Osteoblast (primary cell): Measurements from ENCODE around the gene MMD. TPM values are rescaled to one million over a fixed set of nuclear protein-coding genes. Genes with fewer than 3 reads are reported as not detected.

Experiments
- DNase-seq: peaks from one replicate; pipeline ENCODE4 v3.0.0; 2011; ENCODE audit warnings: low spot score, mixed read lengths; ENCODE audit not compliant: insufficient read length; ENCODE audit errors: missing footprints
- H2AFZ ChIP-seq: 2 replicates; pipeline ENCODE4 v1.6.0; 2011; ENCODE audit warnings: mild to moderate bottlenecking, low read length
- H3K27ac ChIP-seq: 2 replicates; pipeline ENCODE4 v1.5.1; 2011; ENCODE audit warnings: mild to moderate bottlenecking, low read depth, low read length, moderate library complexity
- H3K27me3 ChIP-seq: 2 replicates; pipeline ENCODE4 v1.6.0; 2012; ENCODE audit warnings: mild to moderate bottlenecking, control low read depth, inconsistent platforms, low read length, moderate library complexity; ENCODE audit not compliant: insufficient read depth
- H3K36me3 ChIP-seq: 2 replicates; pipeline ENCODE4 v1.5.1; 2011; ENCODE audit warnings: mild to moderate bottlenecking, low read length, control low read depth, moderate library complexity; ENCODE audit not compliant: insufficient read depth
- H3K4me1 ChIP-seq: 2 replicates; pipeline ENCODE4 v1.5.1; 2011; ENCODE audit warnings: mild to moderate bottlenecking, low read length, control low read depth, moderate library complexity; ENCODE audit not compliant: insufficient read depth
- H3K4me2 ChIP-seq: 2 replicates; pipeline ENCODE4 v1.6.0; 2011; ENCODE audit warnings: mild to moderate bottlenecking, low read length; ENCODE audit not compliant: insufficient read depth
- H3K4me3 ChIP-seq: fragments of 200-600 bp; sonication (generic); 3 replicates; pipeline ENCODE4 v1.5.1; 2012; ENCODE audit warnings: mild to moderate bottlenecking, low read length, inconsistent platforms; ENCODE audit not compliant: insufficient read depth
- H3K79me2 ChIP-seq: 2 replicates; pipeline ENCODE4 v1.6.0; 2012; ENCODE audit warnings: mild to moderate bottlenecking, low read length, control low read depth, inconsistent platforms; ENCODE audit not compliant: insufficient read depth
- H3K9me3 ChIP-seq: 2 replicates; pipeline ENCODE4 v1.5.1; 2011; ENCODE audit warnings: low read depth, low read length, control low read depth
- H4K20me1 ChIP-seq: 2 replicates; pipeline ENCODE4 v1.6.0; 2012; ENCODE audit warnings: mild to moderate bottlenecking, low read length, control low read depth; ENCODE audit not compliant: insufficient read depth
- CTCF ChIP-seq: IDR thresholded peaks from 2 replicates; pipeline ENCODE4 v1.5.1; 2011; ENCODE audit warnings: mild to moderate bottlenecking, low read depth, low read length, moderate library complexity; ENCODE audit errors: extremely low read depth
- total RNA-seq: library from RNA; depleted of rRNA; stranded (reverse); fragments of >200 nt; gene quantifications from 2 replicates; pipeline ENCODE4 v1.2.3, GENCODE V29; 2012

MMD gene
- total RNA-seq, 1 donor = 6.5 TPM

- no peak for DNase-seq
- H3K27ac ChIP-seq = no peak overlapping the region
- no peak overlapping the region for H2AFZ ChIP-seq
- no peak for TF ChIP-seq CTCF
- no peaks in the 10 kb centered on the region for H4K20me1 ChIP-seq
- no peak overlapping the region for H3K4me2 ChIP-seq
- no peak overlapping the region for H3K4me3 ChIP-seq
- H3K9me3 ChIP-seq = no peaks in the 10 kb centered on the region
- no peaks in the 10 kb centered on the region for H3K36me3 ChIP-seq
- peaks cover 8% of the 10 kb centered on the region for H3K4me1 ChIP-seq
- no peaks in the 10 kb centered on the region for H3K79me2 ChIP-seq
- H3K27me3 ChIP-seq = no peaks in the 10 kb centered on the region
These were observed 18.8 kb upstream of the MMD start for GRCh38 chr17:55440391-55440790.

DNA sequence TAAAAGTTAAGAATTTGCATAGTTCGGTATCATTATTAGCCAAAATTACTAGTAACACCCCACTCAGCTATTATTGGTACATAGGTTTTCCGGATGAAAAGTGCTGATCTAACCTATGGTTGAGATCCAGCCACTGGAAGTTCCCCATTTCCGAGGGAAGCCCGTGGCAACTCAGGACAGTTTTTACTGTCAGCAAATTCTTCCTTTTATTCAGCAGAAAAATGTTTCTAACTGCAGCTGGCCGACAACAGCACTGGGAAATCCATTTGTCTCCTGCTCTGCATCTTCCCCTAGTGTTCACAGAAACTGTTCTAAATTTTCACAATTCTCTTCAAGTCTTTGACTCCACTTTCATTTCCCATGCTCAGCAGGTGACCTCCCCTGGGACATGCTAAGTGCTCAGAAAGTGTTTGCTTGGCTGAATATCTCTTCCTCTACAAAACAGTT is 15.5 kb upstream of the MMD start:
- H3K27ac ChIP-seq = no peak overlapping the region
- no peaks in the 10 kb centered on the region for H3K27me3 ChIP-seq
- peaks cover 29% of the 10 kb centered on the region for H3K4me1 ChIP-seq
- H4K20me1 ChIP-seq = no peaks in the 10 kb centered on the region
- no peak overlapping the region for H2AFZ ChIP-seq
- no peak overlapping the region for H3K4me3 ChIP-seq
- no peaks in the 10 kb centered on the region for H3K36me3 ChIP-seq
- no peak for TF ChIP-seq CTCF
- no peak for DNase-seq
- H3K79me2 ChIP-seq = no peaks in the 10 kb centered on the region
- no peaks in the 10 kb centered on the region for H3K9me3 ChIP-seq
- no peak overlapping the region for H3K4me2 ChIP-seq

DNA sequence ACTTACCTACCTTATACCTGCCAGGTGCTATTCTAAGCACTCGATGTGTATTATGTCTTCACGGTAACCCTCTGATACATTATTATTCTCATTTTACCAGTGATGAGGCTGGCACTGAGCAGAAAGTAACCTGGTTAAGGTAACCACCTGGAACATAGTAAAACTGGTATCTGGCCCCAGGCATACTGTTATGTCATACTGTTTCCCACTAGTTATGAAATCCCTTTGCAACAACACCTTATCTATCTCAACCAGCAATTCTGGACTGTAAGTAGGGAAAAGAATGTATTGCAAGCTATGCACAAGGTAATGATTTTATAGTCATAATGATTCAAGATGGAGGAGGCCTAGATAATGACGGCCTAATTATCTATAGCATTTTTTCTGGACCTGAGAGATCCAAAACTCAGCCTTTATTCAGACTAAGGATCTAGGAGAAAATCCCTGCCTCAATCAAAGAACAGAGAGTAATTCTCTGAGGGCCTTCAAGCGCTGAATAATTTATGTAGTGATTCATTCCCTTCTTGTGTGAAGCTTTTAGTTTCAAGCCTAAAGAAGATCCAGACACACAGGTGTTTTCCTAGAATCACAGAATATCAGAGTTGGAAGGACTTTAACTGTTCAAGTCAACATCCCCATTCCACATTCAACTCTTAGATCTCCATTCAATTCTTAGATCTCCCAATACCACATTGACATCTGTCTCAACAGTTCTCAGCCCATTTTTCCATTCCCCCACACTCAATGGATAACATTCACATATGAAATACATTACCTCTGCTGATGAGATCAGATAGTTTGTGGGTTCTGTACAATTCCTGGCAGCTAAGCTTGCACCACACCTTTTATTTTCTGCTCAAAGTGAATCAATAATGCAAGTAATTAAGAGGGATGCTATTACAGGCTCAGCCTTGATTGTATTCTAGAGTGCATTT is 14.9 kb upstream of the MMD start:
- Histone ChIP-seq H3K27ac (no peak overlapping the region), H3K4me1 (peaks cover 29% of the 10 kb centered on the region), H3K9me3 (no peaks in the 10 kb centered on the region), H3K79me2 (no peaks in the 10 kb centered on the region), H2AFZ (no peak overlapping the region), H3K36me3 (no peaks in the 10 kb centered on the region), H3K27me3 (no peaks in the 10 kb centered on the region), H3K4me3 (no peak overlapping the region), H4K20me1 (no peaks in the 10 kb centered on the region), H3K4me2 (no peak overlapping the region)
- no peak for DNase-seq
- no peak for TF ChIP-seq CTCF

- H3K36me3 ChIP-seq = no peaks in the 10 kb centered on the region
- DNase-seq = no peak
These were observed 13.8 kb upstream of the MMD start for GRCh38 chr17:55435408-55435807.

More at GRCh38 chr17:55435408-55435807, 13.8 kb upstream of the MMD start:
- Histone ChIP-seq H3K79me2 (no peaks in the 10 kb centered on the region), H3K4me3 (no peak overlapping the region), H3K4me1 (peaks cover 29% of the 10 kb centered on the region), H4K20me1 (no peaks in the 10 kb centered on the region), H3K9me3 (no peaks in the 10 kb centered on the region), H3K4me2 (no peak overlapping the region), H3K27ac (no peak overlapping the region), H3K27me3 (no peaks in the 10 kb centered on the region), H2AFZ (no peak overlapping the region)
- TF ChIP-seq CTCF = no peak
